ENCODE results near the gene KRTAP13-1.

DNA sequence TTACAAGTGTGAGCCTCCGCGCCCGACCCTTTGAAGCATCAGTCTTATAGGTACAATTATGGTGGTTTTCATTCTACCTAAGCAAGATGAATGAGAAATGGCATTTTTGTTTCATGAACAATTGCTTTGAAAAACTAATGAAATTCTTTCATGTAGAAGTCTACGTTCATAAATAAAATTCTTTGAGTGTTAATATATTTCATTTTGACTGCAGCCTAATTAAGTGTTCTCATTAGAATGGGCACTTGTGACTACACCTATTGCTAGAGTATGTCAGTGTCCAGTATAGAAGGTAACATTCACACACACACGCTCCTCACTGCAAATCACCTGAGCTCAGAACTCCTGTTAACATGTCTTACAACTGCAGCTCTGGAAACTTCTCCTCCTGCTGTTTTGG lies 44.1 kb downstream of the KRTAP13-1 start, which contains the start of gene KRTAP15-1:
- TF ChIP-seq, protein P1, sequence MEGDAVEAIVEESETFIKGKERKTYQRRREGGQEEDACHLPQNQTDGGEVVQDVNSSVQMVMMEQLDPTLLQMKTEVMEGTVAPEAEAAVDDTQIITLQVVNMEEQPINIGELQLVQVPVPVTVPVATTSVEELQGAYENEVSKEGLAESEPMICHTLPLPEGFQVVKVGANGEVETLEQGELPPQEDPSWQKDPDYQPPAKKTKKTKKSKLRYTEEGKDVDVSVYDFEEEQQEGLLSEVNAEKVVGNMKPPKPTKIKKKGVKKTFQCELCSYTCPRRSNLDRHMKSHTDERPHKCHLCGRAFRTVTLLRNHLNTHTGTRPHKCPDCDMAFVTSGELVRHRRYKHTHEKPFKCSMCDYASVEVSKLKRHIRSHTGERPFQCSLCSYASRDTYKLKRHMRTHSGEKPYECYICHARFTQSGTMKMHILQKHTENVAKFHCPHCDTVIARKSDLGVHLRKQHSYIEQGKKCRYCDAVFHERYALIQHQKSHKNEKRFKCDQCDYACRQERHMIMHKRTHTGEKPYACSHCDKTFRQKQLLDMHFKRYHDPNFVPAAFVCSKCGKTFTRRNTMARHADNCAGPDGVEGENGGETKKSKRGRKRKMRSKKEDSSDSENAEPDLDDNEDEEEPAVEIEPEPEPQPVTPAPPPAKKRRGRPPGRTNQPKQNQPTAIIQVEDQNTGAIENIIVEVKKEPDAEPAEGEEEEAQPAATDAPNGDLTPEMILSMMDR (IDR thresholded peaks at IDR 0.05; ENCODE audit: low read depth, low read length, poor library complexity, severe bottlenecking), result no peak
- TF ChIP-seq EZH2phosphoT487 (IDR thresholded peaks at IDR 0.05; ENCODE audit: borderline replicate concordance, low read length), result no peak

Data from DOHH2 (cell line).